GM18951 (cell line): Measurements from ENCODE around the gene HIPK4.
"Not testable (repeated sequence)": the region's sequence is repeated elsewhere in the genome, so short reads cannot be mapped to it uniquely, and the experiment has no call there.

Experiments
- POLR2A ChIP-seq: IDR thresholded peaks from 4 replicates; pipeline ENCODE4 v1.6.1; 2011; ENCODE audit warnings: mild to moderate bottlenecking; ENCODE audit not compliant: insufficient read length, insufficient read depth; ENCODE audit errors: extremely low read depth
- in situ Hi-C: fragments of 300-500 bp; cut with MboI; formaldehyde crosslinking; loops from one replicate; pipeline ENCODE4 v1.12.0; 2022; ENCODE audit warnings: low sequenced_read_pairs, mixed read lengths, inconsistent platforms; ENCODE audit not compliant: unreplicated experiment

Gene HIPK4

GRCh38 chr19:40390084-40390742 is at the start of gene HIPK4:
Gene HIPK4, minus strand, starts transcription at chr19:40390181. Its CDS starts 279 bp downstream, at chr19:40389902.
- no peak for TF ChIP-seq POLR2A
- in situ Hi-C loops: no loop called here

- in situ Hi-C loops: no loop called here
Observed at GRCh38 chr19:40438284-40438683, 48.3 kb upstream of the HIPK4 start.

GRCh38 chr19:40433391-40434216 is 43.6 kb upstream of the HIPK4 start:
- peak; percentile 62 for TF ChIP-seq POLR2A
- in situ Hi-C loops: no loop called here

More at GRCh38 chr19:40438284-40438683, 48.3 kb upstream of the HIPK4 start:
- TF ChIP-seq POLR2A: no peak

GRCh38 chr19:40432760-40433159 is 42.8 kb upstream of the HIPK4 start:
- in situ Hi-C loops: not testable (repeated sequence)

- in situ Hi-C loops: no loop called here
- no peak for TF ChIP-seq POLR2A
Observed at GRCh38 chr19:40431698-40432097, 41.7 kb upstream of the HIPK4 start.

- in situ Hi-C loops: not testable (repeated sequence)
Observed at GRCh38 chr19:40430242-40430641, 40.3 kb upstream of the HIPK4 start.

GRCh38 chr19:40428197-40428596 is 38.2 kb upstream of the HIPK4 start:
- in situ Hi-C loops: not testable (repeated sequence)

- in situ Hi-C loops: no loop called here
- peak; percentile 99 for TF ChIP-seq POLR2A
Observed at GRCh38 chr19:40425450-40426287, 35.7 kb upstream of the HIPK4 start, which contains the start of gene SERTAD1. Gene SERTAD1, minus strand, starts transcription at chr19:40425992. Its CDS starts 2,446 bp downstream, at chr19:40423546.

GRCh38 chr19:40424637-40425449 is 34.9 kb upstream of the HIPK4 start:
- in situ Hi-C loops: no loop called here
- TF ChIP-seq POLR2A: no peak

GRCh38 chr19:40423938-40424337 is 34.0 kb upstream of the HIPK4 start:
- no peak for TF ChIP-seq POLR2A
- in situ Hi-C loops: no loop called here

GRCh38 chr19:40422748-40423566 is 33.0 kb upstream of the HIPK4 start:
- in situ Hi-C loops: no loop called here
- no peak for TF ChIP-seq POLR2A

GRCh38 chr19:40421993-40422747 is 32.2 kb upstream of the HIPK4 start:
- no peak for TF ChIP-seq POLR2A

More at GRCh38 chr19:40421993-40422747, 32.2 kb upstream of the HIPK4 start:
- in situ Hi-C loops: no loop called here
